Astrocyte of the hippocampus (primary cell): ENCODE results near the gene SCYL1.
"Not testable (repeated sequence)": the region's sequence is repeated elsewhere in the genome, so short reads cannot be mapped to it uniquely, and the experiment has no call there.

ENCODE experiments used
- DNase-seq: peaks from one replicate; pipeline ENCODE4 v3.0.0; 2011; ENCODE audit warnings: low read depth, low spot score

Gene SCYL1

GRCh38 chr11:65505466-65506289, 19.2 kb upstream of the SCYL1 start:
- DNase-seq = peak; percentile 56

- no peak for DNase-seq
These were observed 18.6 kb upstream of the SCYL1 start for GRCh38 chr11:65506290-65506771.

GRCh38 chr11:65506772-65507505, 17.9 kb upstream of the SCYL1 start:
- peak; percentile 57 for DNase-seq

- not testable (repeated sequence) for DNase-seq
These were observed 12.6 kb upstream of the SCYL1 start for GRCh38 chr11:65512311-65512710.

- DNase-seq = no peak
These were observed 8.5 kb upstream of the SCYL1 start for GRCh38 chr11:65516135-65516968.

- not testable (repeated sequence) for DNase-seq
These were observed 5.8 kb upstream of the SCYL1 start for GRCh38 chr11:65518941-65519549.

GRCh38 chr11:65521777-65522521, 2.9 kb upstream of the SCYL1 start:
- DNase-seq = not testable (repeated sequence)

- DNase-seq = not testable (repeated sequence)
These were observed 1.9 kb upstream of the SCYL1 start for GRCh38 chr11:65522718-65523630.

GRCh38 chr11:65523631-65523968, 1.3 kb upstream of the SCYL1 start:
- DNase-seq = not testable (repeated sequence)

GRCh38 chr11:65524014-65524740, 706 bp upstream of the SCYL1 start:
- no peak for DNase-seq

GRCh38 chr11:65525546-65526480, 930 bp downstream of the SCYL1 start:
- no peak for DNase-seq

- DNase-seq = no peak
These were observed 1.9 kb downstream of the SCYL1 start for GRCh38 chr11:65526744-65527143.

- no peak for DNase-seq
These were observed 4.0 kb downstream of the SCYL1 start for GRCh38 chr11:65528819-65529350.

GRCh38 chr11:65529475-65530156, 4.7 kb downstream of the SCYL1 start:
- no peak for DNase-seq

GRCh38 chr11:65530157-65530496, 5.2 kb downstream of the SCYL1 start:
- no peak for DNase-seq

- DNase-seq = no peak
These were observed 7.6 kb downstream of the SCYL1 start for GRCh38 chr11:65532388-65533064.

- no peak for DNase-seq
These were observed 10.2 kb downstream of the SCYL1 start for GRCh38 chr11:65535102-65535501.
